ENCODE results near the gene SLC19A2.

Gene SLC19A2

DNA sequence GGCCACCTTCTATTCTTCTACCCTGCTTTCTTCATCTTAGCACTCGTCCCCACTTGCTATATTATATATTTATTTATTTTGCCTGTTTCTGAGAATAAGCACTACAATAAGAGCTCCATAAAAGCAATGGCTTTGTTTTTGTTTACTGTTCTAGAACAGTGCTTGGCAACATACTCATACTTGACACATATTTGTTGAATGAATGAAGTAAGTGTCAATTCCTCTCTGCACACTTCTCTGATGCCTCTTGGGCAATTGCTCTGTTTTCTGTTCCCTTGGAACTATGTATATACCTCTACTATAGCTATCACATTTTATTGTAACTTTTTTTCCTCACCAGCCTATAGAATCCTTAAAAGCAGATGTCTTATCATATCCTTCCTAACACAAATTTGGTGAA lies 7.5 kb upstream of the SLC19A2 start:
- DNase-seq = no peak
- no peaks in the 10 kb centered on the region for H3K36me3 Mint-ChIP-seq (ENCODE audit: low read depth)
- no peaks in the 10 kb centered on the region for H3K9me3 Mint-ChIP-seq
- H3K4me3 Mint-ChIP-seq = no peak overlapping the region
- peaks cover 48% of the 10 kb centered on the region for H3K4me1 Mint-ChIP-seq (ENCODE audit: low read depth)
- H3K27me3 Mint-ChIP-seq = peaks cover 7% of the 10 kb centered on the region
- H3K27ac Mint-ChIP-seq = no peak overlapping the region

- peaks cover 59% of the 10 kb centered on the region for H3K4me1 Mint-ChIP-seq (ENCODE audit: low read depth)
- H3K9me3 Mint-ChIP-seq = no peaks in the 10 kb centered on the region
- peaks cover 7% of the 10 kb centered on the region for H3K27me3 Mint-ChIP-seq
- H3K27ac Mint-ChIP-seq = peak overlapping the region; percentile 80
- peak; percentile 49 for DNase-seq
- no peak overlapping the region for H3K4me3 Mint-ChIP-seq
- H3K36me3 Mint-ChIP-seq (ENCODE audit: low read depth) = no peaks in the 10 kb centered on the region
These were observed 6.1 kb upstream of the SLC19A2 start for GRCh38 chr1:169491845-169492281.

- no peak overlapping the region for H3K4me3 Mint-ChIP-seq
- peaks cover 73% of the 10 kb centered on the region for H3K4me1 Mint-ChIP-seq (ENCODE audit: low read depth)
- no peak overlapping the region for H3K27ac Mint-ChIP-seq
These were observed 2.4 kb upstream of the SLC19A2 start for GRCh38 chr1:169488157-169488556.

GRCh38 chr1:169487561-169487960 lies 1.8 kb upstream of the SLC19A2 start:
- DNase-seq = no peak
- H3K27ac Mint-ChIP-seq = no peak overlapping the region
- no peaks in the 10 kb centered on the region for H3K9me3 Mint-ChIP-seq
- H3K36me3 Mint-ChIP-seq (ENCODE audit: low read depth) = peaks cover 23% of the 10 kb centered on the region
- no peaks in the 10 kb centered on the region for H3K27me3 Mint-ChIP-seq
- peak overlapping the region; percentile 86 for H3K4me3 Mint-ChIP-seq
- peaks cover 73% of the 10 kb centered on the region for H3K4me1 Mint-ChIP-seq (ENCODE audit: low read depth)

More at GRCh38 chr1:169488157-169488556, 2.4 kb upstream of the SLC19A2 start:
- Mint-ChIP-seq H3K27me3 (no peaks in the 10 kb centered on the region), H3K36me3 (ENCODE audit: low read depth) (peaks cover 21% of the 10 kb centered on the region), H3K9me3 (no peaks in the 10 kb centered on the region)
- DNase-seq = no peak

GRCh38 chr1:169487133-169487532 lies 1.4 kb upstream of the SLC19A2 start:
- no peaks in the 10 kb centered on the region for H3K27me3 Mint-ChIP-seq
- no peaks in the 10 kb centered on the region for H3K9me3 Mint-ChIP-seq
- no peak for DNase-seq
- H3K27ac Mint-ChIP-seq = peak overlapping the region; percentile 93
- peaks cover 70% of the 10 kb centered on the region for H3K4me1 Mint-ChIP-seq (ENCODE audit: low read depth)
- H3K36me3 Mint-ChIP-seq (ENCODE audit: low read depth) = peaks cover 23% of the 10 kb centered on the region
- peak overlapping the region; percentile 86 for H3K4me3 Mint-ChIP-seq

- Mint-ChIP-seq H3K27me3 (no peaks in the 10 kb centered on the region), H3K27ac (peak overlapping the region; percentile 93), H3K9me3 (no peaks in the 10 kb centered on the region), H3K36me3 (ENCODE audit: low read depth) (peaks cover 25% of the 10 kb centered on the region), H3K4me3 (peak overlapping the region; percentile 86), H3K4me1 (ENCODE audit: low read depth) (peaks cover 65% of the 10 kb centered on the region)
- no peak for DNase-seq
These were observed 722 bp upstream of the SLC19A2 start for GRCh38 chr1:169486281-169487051.

GRCh38 chr1:169484683-169485430 lies 887 bp downstream of the SLC19A2 start:
- peak overlapping the region; percentile 86 for H3K4me3 Mint-ChIP-seq
- no peaks in the 10 kb centered on the region for H3K27me3 Mint-ChIP-seq
- peaks cover 69% of the 10 kb centered on the region for H3K4me1 Mint-ChIP-seq (ENCODE audit: low read depth)
- H3K27ac Mint-ChIP-seq = peak overlapping the region; percentile 93
- H3K36me3 Mint-ChIP-seq (ENCODE audit: low read depth) = peaks cover 26% of the 10 kb centered on the region
- no peaks in the 10 kb centered on the region for H3K9me3 Mint-ChIP-seq
- no peak for DNase-seq

DNA sequence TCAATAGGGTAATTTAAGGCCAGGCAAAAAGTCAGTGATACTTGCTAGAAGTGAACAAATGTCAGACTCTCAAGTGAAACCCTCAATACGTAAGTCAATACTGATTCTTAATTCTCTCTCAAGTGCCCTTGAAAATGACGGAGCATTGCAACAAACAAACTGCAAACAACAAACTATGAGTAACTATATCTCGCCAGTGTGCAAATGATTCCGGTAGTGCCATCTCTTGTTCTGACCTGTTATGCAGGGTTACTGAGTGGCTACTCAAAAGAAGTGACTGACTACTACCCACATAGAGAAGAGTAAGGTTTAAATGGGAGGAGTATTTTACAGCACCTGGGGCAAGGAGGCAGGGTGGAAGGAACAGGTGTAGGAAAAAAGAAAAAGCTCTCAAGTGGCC lies 1.6 kb downstream of the SLC19A2 start:
- Mint-ChIP-seq H3K36me3 (ENCODE audit: low read depth) (peaks cover 26% of the 10 kb centered on the region), H3K27me3 (no peaks in the 10 kb centered on the region), H3K27ac (no peak overlapping the region), H3K4me3 (peak overlapping the region; percentile 86), H3K4me1 (ENCODE audit: low read depth) (peaks cover 68% of the 10 kb centered on the region), H3K9me3 (no peaks in the 10 kb centered on the region)
- DNase-seq = no peak

DNA sequence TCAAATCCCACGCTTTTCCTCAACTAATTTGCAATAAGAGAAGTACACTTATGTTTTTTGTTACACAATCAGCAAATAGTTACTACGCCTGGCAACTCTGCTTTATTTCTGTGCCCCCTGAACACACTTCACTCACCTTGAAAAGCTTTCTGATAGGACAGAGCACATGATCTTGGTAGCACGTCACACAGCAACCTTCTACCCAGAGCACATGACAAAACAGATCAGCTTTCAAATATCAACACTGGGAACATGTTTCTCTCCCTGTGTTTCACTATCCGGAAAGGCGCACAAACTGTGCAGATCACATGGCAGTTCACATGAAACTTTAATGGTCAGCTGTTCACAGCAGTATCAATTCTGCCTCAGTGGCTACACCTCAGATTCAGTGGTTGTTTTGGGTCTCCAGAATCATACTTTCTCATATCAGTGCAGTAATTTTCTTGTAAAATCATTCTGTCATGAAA lies 2.2 kb downstream of the SLC19A2 start:
- H3K27ac Mint-ChIP-seq = no peak overlapping the region
- H3K27me3 Mint-ChIP-seq = no peaks in the 10 kb centered on the region
- peaks cover 63% of the 10 kb centered on the region for H3K4me1 Mint-ChIP-seq (ENCODE audit: low read depth)
- peak overlapping the region; percentile 86 for H3K4me3 Mint-ChIP-seq
- no peaks in the 10 kb centered on the region for H3K9me3 Mint-ChIP-seq
- no peak for DNase-seq
- H3K36me3 Mint-ChIP-seq (ENCODE audit: low read depth) = peaks cover 26% of the 10 kb centered on the region

GRCh38 chr1:169479363-169480066 lies 6.2 kb downstream of the SLC19A2 start:
- H3K27ac Mint-ChIP-seq = no peak overlapping the region
- peaks cover 38% of the 10 kb centered on the region for H3K36me3 Mint-ChIP-seq (ENCODE audit: low read depth)
- H3K4me3 Mint-ChIP-seq = no peak overlapping the region
- H3K4me1 Mint-ChIP-seq (ENCODE audit: low read depth) = peaks cover 33% of the 10 kb centered on the region
- H3K27me3 Mint-ChIP-seq = no peaks in the 10 kb centered on the region
- DNase-seq = no peak
- H3K9me3 Mint-ChIP-seq = no peaks in the 10 kb centered on the region

DNA sequence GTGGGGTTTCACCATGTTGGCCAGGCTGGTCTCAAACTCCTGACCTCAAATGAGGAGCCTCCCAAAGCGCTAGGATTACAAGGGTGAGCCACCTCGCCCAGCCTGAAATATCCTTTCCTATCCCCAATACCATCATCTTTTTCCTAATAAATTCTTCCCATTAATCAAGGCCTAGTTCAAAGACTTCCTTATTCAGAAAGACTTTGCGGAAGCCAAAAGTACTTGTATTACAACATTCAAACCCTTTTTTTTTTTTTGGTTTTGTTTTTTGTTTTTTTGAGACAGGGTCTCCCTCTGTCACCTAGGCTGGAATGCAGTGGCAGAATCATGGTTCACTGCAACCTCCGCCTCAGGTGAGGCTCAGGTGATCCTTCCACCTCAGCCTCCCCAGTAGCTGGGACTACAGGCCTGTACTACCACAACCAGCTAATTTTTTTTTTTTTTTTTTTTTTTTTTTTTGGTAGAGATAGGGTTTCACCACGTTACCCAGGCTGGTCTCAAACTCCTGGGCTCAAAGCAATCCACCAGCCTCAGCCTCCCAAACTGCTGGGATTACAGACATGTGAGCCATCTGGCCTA lies 7.6 kb downstream of the SLC19A2 start:
- Mint-ChIP-seq H3K27ac (no peak overlapping the region), H3K4me3 (no peak overlapping the region), H3K27me3 (no peaks in the 10 kb centered on the region), H3K36me3 (ENCODE audit: low read depth) (peaks cover 29% of the 10 kb centered on the region), H3K4me1 (ENCODE audit: low read depth) (peaks cover 21% of the 10 kb centered on the region), H3K9me3 (no peaks in the 10 kb centered on the region)
- no peak for DNase-seq

DNA sequence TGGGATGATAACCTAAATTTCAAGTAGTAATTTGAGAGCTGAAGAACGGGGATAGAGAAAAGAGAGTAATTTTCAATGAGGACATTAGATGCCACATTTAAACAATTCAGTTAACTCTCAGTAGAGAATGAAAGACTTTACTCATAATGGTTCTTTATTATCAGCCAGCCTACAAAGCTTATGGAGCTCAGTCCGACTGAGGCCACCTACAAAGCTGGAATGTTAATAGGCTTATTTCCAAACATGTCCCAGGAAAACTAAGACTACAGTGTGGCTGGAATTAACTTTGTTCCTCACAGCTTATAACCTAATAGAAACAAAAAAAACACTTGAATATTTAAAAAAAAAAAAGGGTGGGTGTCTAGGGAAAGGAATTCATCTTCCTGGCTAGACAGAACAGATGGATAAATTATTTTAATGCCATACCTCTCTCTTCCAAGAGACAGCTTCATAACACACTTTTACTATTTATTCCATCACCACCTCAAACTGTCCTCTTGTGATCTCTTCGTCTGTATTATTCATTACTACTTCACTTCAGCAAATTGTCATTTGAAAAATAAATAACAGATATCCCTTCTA lies 9.8 kb downstream of the SLC19A2 start:
- peaks cover 9% of the 10 kb centered on the region for H3K4me1 Mint-ChIP-seq (ENCODE audit: low read depth)
- DNase-seq = no peak
- no peak overlapping the region for H3K4me3 Mint-ChIP-seq
- H3K36me3 Mint-ChIP-seq (ENCODE audit: low read depth) = peaks cover 24% of the 10 kb centered on the region
- H3K9me3 Mint-ChIP-seq = no peaks in the 10 kb centered on the region
- H3K27me3 Mint-ChIP-seq = no peaks in the 10 kb centered on the region
- no peak overlapping the region for H3K27ac Mint-ChIP-seq

GRCh38 chr1:169474302-169474995 lies 11.3 kb downstream of the SLC19A2 start:
- Mint-ChIP-seq H3K4me1 (ENCODE audit: low read depth) (peaks cover 2% of the 10 kb centered on the region), H3K4me3 (no peak overlapping the region), H3K36me3 (ENCODE audit: low read depth) (peaks cover 26% of the 10 kb centered on the region), H3K27me3 (no peaks in the 10 kb centered on the region), H3K9me3 (no peaks in the 10 kb centered on the region), H3K27ac (no peak overlapping the region)
- no peak for DNase-seq
